ENCODE measurements around the gene PPARD. TPM values are rescaled to one million over a fixed set of nuclear protein-coding genes. Genes with fewer than 3 reads are reported as not detected.
"Not testable (repeated sequence)": the region's sequence is repeated elsewhere in the genome, so short reads cannot be mapped to it uniquely, and the experiment has no call there.

The PPARD gene
- total RNA-seq, 1 experiment from 2014 or later = 38.4 TPM

- RAD21 ChIA-PET (ENCODE audit: low non-redundant PET in 1 of 2, low total read pairs in 2 of 2, uncharacterized antibody in 2 of 2, unreplicated experiment in 2 of 2); H3K27me3 ChIP-seq (ENCODE audit: insufficient read depth, low read length); H3K9ac ChIP-seq (ENCODE audit: low read length); H3K4me1 ChIP-seq (ENCODE audit: control insufficient read depth in 1 of 2, insufficient read depth in 2 of 2, low read length in 2 of 2); CTCF ChIA-PET; POLR2A ChIA-PET; intact Hi-C loops (cut with micrococcal nuclease); H3K4me2 ChIP-seq (ENCODE audit: low read length); H4K20me1 ChIP-seq (ENCODE audit: insufficient read depth); H3K79me2 ChIP-seq (ENCODE audit: insufficient read depth, low read length); H3K36me3 ChIP-seq (ENCODE audit: control insufficient read depth in 1 of 2, insufficient read depth in 2 of 2, low read length in 2 of 2); H3K27ac ChIP-seq (ENCODE audit: low read depth, low read length); H3K9me3 ChIP-seq (ENCODE audit: control insufficient read depth in 1 of 2, insufficient read depth in 1 of 2, low read depth in 1 of 2, low read length in 2 of 2); ATAC-seq; H3K4me3 ChIP-seq (replicated peaks in 1 of 2; ENCODE audit: low read depth in 1 of 2, low read length in 2 of 2); BruUV-seq (replicated peaks); H2AFZ ChIP-seq (ENCODE audit: low read depth, low read length, poor library complexity, severe bottlenecking); DNase-seq (ENCODE audit: low read depth, low spot score); H3K9me2 ChIP-seq (ENCODE audit: insufficient read depth): not testable (repeated sequence)
Observed at GRCh38 chr6:35308543-35308942, 33.8 kb upstream of the PPARD start.

- CTCF ChIA-PET = no interaction called here
- Histone ChIP-seq H3K9me2 (ENCODE audit: insufficient read depth) (no peaks in the 10 kb centered on the region), H4K20me1 (ENCODE audit: insufficient read depth) (no peaks in the 10 kb centered on the region), H3K27ac (ENCODE audit: low read depth, low read length) (no peak overlapping the region), H3K4me3 (replicated peaks in 1 of 2; ENCODE audit: low read depth in 1 of 2, low read length in 2 of 2) (no peak overlapping the region), H3K4me2 (ENCODE audit: low read length) (no peak overlapping the region), H3K36me3 (ENCODE audit: control insufficient read depth in 1 of 2, insufficient read depth in 2 of 2, low read length in 2 of 2) (no peaks in the 10 kb centered on the region), H3K79me2 (ENCODE audit: insufficient read depth, low read length) (no peaks in the 10 kb centered on the region), H2AFZ (ENCODE audit: low read depth, low read length, poor library complexity, severe bottlenecking) (no peak overlapping the region), H3K4me1 (ENCODE audit: control insufficient read depth in 1 of 2, insufficient read depth in 2 of 2, low read length in 2 of 2) (no peaks in the 10 kb centered on the region), H3K9me3 (ENCODE audit: control insufficient read depth in 1 of 2, insufficient read depth in 1 of 2, low read depth in 1 of 2, low read length in 2 of 2) (no peaks in the 10 kb centered on the region), H3K9ac (ENCODE audit: low read length) (no peak overlapping the region), H3K27me3 (ENCODE audit: insufficient read depth, low read length) (no peaks in the 10 kb centered on the region)
- DNase-seq (ENCODE audit: low read depth, low spot score) (no peak), ATAC-seq (no peak)
- RAD21 ChIA-PET (ENCODE audit: low non-redundant PET in 1 of 2, low total read pairs in 2 of 2, uncharacterized antibody in 2 of 2, unreplicated experiment in 2 of 2) = no interaction called here
- no TSS peak for BruUV-seq (replicated peaks)
- no peak for TF ChIP-seq YY1 (IDR thresholded peaks at IDR 0.05; ENCODE audit: extremely low read depth, insufficient replicate concordance, low read depth, low read length)
- no peak for TF ChIP-seq ZNF274 (IDR thresholded peaks at IDR 0.05; ENCODE audit: low read depth, low read length)
- no peak for TF ChIP-seq TCF7L2 (IDR thresholded peaks at IDR 0.05; ENCODE audit: borderline replicate concordance, extremely low read depth, insufficient read depth, insufficient read length)
- TF ChIP-seq EGR1 (IDR thresholded peaks at IDR 0.05; ENCODE audit: low read depth) = no peak
- no peak for TF ChIP-seq EZH2 (IDR thresholded peaks at IDR 0.05)
- intact Hi-C loops (cut with micrococcal nuclease) = no loop called here
- POLR2A ChIA-PET = no interaction called here
Observed at GRCh38 chr6:35309611-35310264, 32.6 kb upstream of the PPARD start.
